SK-N-SH treated with all-trans-retinoic acid at 6 μM for 48 hours (cell line): Measurements from ENCODE around the gene RALB.

ENCODE experiments used
- CREB5 ChIP-seq: fragments of 250-450 bp; sonication (Bioruptor Pico); IDR thresholded peaks from 2 replicates; pipeline ENCODE4 v1.5.1; 2020; ENCODE audit warnings: low read depth, mild to moderate bottlenecking, moderate library complexity
- ESRRG ChIP-seq: fragments of 250-450 bp; sonication (Bioruptor Pico); IDR thresholded peaks from 2 replicates; pipeline ENCODE4 v1.6.1; 2021; ENCODE audit warnings: mild to moderate bottlenecking
- GLIS3 ChIP-seq: fragments of 250-450 bp; sonication (Bioruptor Pico); IDR thresholded peaks from 2 replicates; pipeline ENCODE4 v1.5.0; 2020; ENCODE audit warnings: mild to moderate bottlenecking, moderate library complexity
- PATZ1 ChIP-seq: fragments of 250-450 bp; sonication (Bioruptor Pico); IDR thresholded peaks from 2 replicates; pipeline ENCODE4 v1.8.0; 2020; ENCODE audit warnings: mild to moderate bottlenecking, moderate library complexity, borderline replicate concordance
- POU6F1 ChIP-seq: fragments of 250-450 bp; sonication (Bioruptor Pico); IDR thresholded peaks from 2 replicates; pipeline ENCODE4 v1.8.0; 2021; ENCODE audit warnings: low read depth, mild to moderate bottlenecking, moderate library complexity, borderline replicate concordance
- PPARA ChIP-seq: fragments of 250-450 bp; sonication (Bioruptor Pico); IDR thresholded peaks from 2 replicates; pipeline ENCODE4 v1.5.0; 2020; ENCODE audit warnings: mild to moderate bottlenecking, borderline replicate concordance
- RARB ChIP-seq: fragments of 250-450 bp; sonication (Bioruptor Pico); IDR thresholded peaks from 2 replicates; pipeline ENCODE4 v1.8.0; 2021; ENCODE audit warnings: mild to moderate bottlenecking, moderate library complexity
- SNAI2 ChIP-seq: fragments of 250-450 bp; sonication (Bioruptor Pico); IDR thresholded peaks from 2 replicates; pipeline ENCODE4 v1.5.0; 2020; ENCODE audit warnings: mild to moderate bottlenecking, moderate library complexity
- ZC3H10 ChIP-seq: fragments of 250-450 bp; sonication (Bioruptor Pico); IDR thresholded peaks from 2 replicates; pipeline ENCODE4 v1.5.1; 2021; ENCODE audit warnings: mild to moderate bottlenecking, moderate library complexity
- ZFP3 ChIP-seq: fragments of 250-450 bp; sonication (Bioruptor Pico); IDR thresholded peaks from 2 replicates; pipeline ENCODE4 v1.5.0; 2020; ENCODE audit warnings: mild to moderate bottlenecking, moderate library complexity
- ZNF70 ChIP-seq: fragments of 450-650 bp; formaldehyde crosslinking; IDR thresholded peaks from 2 replicates; pipeline ENCODE4 v1.5.0; 2020; ENCODE audit warnings: mild to moderate bottlenecking, moderate library complexity

- no peak for TF ChIP-seq PPARA
- no peak for TF ChIP-seq RARB (CRISPR knock-in tag)
- no peak for TF ChIP-seq ZFP3 (CRISPR knock-in tag)
- TF ChIP-seq ZNF70 (CRISPR knock-in tag), result no peak
- TF ChIP-seq CREB5 (CRISPR knock-in tag), result no peak
- no peak for TF ChIP-seq GLIS3
- TF ChIP-seq PATZ1, result no peak
- no peak for TF ChIP-seq ZC3H10 (CRISPR knock-in tag)
- TF ChIP-seq ESRRG (CRISPR knock-in tag), result no peak
- TF ChIP-seq POU6F1 (CRISPR knock-in tag), result no peak
- no peak for TF ChIP-seq SNAI2
Observed at GRCh38 chr2:120313695-120314615, 61.3 kb downstream of the RALB start.
